Adrenal gland (tissue), 5 donors: ENCODE data around the gene OR5K4.

ENCODE experiments used
- POLR2A ChIP-seq, 2 donors: fragments of 450-650 bp; IDR thresholded peaks; one replicate each; pipeline ENCODE4 v1.6.1; 2017; ENCODE audit warnings: antibody characterized with exemption in 2 of 2, mild to moderate bottlenecking in 2 of 2, moderate library complexity in 1 of 2
- TF ChIP-seq, protein P1 (sequence below), 6 experiments: fragments of 450-650 bp in 4 of 6; fragments of 200-600 bp in 2 of 6; sonication (generic) in 1 of 6; IDR thresholded peaks; 1 replicate in 5 of 6; 2 replicates in 1 of 6; pipeline versions ENCODE4 v1.5.1 to v1.8.0; 2016 to 2021; ENCODE audit warnings: antibody characterized with exemption in 6 of 6, mild to moderate bottlenecking in 2 of 6, moderate library complexity in 1 of 6
- donor health status: DM: no; HTN: no; CAD: no.

DNA sequence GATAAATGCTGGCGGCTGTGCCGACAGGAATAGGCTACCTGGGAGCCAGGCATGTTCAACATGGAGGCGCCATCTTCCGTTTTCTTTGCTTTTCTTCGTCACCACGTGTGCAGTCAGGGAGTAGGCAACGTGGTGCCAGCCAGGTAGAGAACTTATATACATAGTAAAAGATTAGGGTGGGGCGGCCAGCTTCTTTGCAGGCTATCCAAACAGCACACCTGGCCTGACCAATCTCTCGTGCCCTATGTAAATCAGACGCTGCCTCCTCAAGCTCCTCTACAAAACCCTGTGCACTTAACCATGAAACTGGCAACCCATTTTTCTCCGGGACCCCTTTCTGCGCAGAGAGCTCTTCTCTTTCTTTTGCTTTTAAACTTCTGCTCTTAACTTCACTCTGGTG, 28.6 kb upstream of the OR5K4 start:
- TF ChIP-seq POLR2A (IDR thresholded peaks at IDR 0.05) = no peak
- TF ChIP-seq, protein P1, sequence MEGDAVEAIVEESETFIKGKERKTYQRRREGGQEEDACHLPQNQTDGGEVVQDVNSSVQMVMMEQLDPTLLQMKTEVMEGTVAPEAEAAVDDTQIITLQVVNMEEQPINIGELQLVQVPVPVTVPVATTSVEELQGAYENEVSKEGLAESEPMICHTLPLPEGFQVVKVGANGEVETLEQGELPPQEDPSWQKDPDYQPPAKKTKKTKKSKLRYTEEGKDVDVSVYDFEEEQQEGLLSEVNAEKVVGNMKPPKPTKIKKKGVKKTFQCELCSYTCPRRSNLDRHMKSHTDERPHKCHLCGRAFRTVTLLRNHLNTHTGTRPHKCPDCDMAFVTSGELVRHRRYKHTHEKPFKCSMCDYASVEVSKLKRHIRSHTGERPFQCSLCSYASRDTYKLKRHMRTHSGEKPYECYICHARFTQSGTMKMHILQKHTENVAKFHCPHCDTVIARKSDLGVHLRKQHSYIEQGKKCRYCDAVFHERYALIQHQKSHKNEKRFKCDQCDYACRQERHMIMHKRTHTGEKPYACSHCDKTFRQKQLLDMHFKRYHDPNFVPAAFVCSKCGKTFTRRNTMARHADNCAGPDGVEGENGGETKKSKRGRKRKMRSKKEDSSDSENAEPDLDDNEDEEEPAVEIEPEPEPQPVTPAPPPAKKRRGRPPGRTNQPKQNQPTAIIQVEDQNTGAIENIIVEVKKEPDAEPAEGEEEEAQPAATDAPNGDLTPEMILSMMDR (IDR thresholded peaks at IDR 0.05) = no peak
